Loucy (cell line): ENCODE measurements around the gene SLC35G3.

ENCODE experiments used
- H2AFZ ChIP-seq: fragments of 200-600 bp; sonication (generic); 2 replicates; pipeline ENCODE4 v1.6.0; 2016; ENCODE audit warnings: antibody characterized with exemption, mild to moderate bottlenecking, low read length, moderate library complexity
- H3F3A ChIP-seq: fragments of 200-600 bp; 2 replicates; pipeline ENCODE4 v1.6.0; 2016; ENCODE audit warnings: antibody characterized with exemption, low read depth, mild to moderate bottlenecking
- H3K27me3 ChIP-seq: fragments of 200-600 bp; sonication (generic); 2 replicates; pipeline ENCODE4 v1.6.1; 2014; ENCODE audit warnings: low read length, mild to moderate bottlenecking; ENCODE audit not compliant: insufficient read depth, poor library complexity, severe bottlenecking
- H3K36me3 ChIP-seq: fragments of 200-600 bp; sonication (generic); 2 replicates; pipeline ENCODE4 v1.6.1; 2016; ENCODE audit warnings: low read length; ENCODE audit not compliant: insufficient read depth
- H3K4me1 ChIP-seq: fragments of 200-600 bp; sonication (generic); 2 replicates; pipeline ENCODE4 v1.5.1; 2014; ENCODE audit warnings: low read length, mild to moderate bottlenecking; ENCODE audit not compliant: insufficient read depth, poor library complexity, severe bottlenecking
- H3K4me2 ChIP-seq: fragments of 200-600 bp; sonication (generic); 2 replicates; pipeline ENCODE4 v1.6.0; 2014; ENCODE audit warnings: antibody characterized with exemption, low read length, low read depth, mild to moderate bottlenecking; ENCODE audit not compliant: poor library complexity, severe bottlenecking
- H3K4me3 ChIP-seq: fragments of 200-600 bp; sonication (generic); 2 replicates; pipeline ENCODE4 v1.5.1; 2014; ENCODE audit warnings: low read length, mild to moderate bottlenecking, mixed read lengths; ENCODE audit not compliant: poor library complexity, severe bottlenecking
- H3K79me2 ChIP-seq: fragments of 200-600 bp; sonication (generic); 2 replicates; pipeline ENCODE4 v1.6.1; 2014; ENCODE audit warnings: low read length; ENCODE audit not compliant: insufficient read depth
- H3K9ac ChIP-seq: fragments of 200-600 bp; sonication (generic); 2 replicates; pipeline ENCODE4 v1.6.0; 2014; ENCODE audit warnings: mild to moderate bottlenecking, low read depth, low read length, moderate library complexity; ENCODE audit not compliant: poor library complexity, severe bottlenecking
- H3K9me2 ChIP-seq: fragments of 200-600 bp; sonication (generic); replicated peaks from 2 replicates; pipeline ENCODE4 v1.6.1; 2016; ENCODE audit warnings: low read depth, low read length, mixed read lengths
- H3K9me3 ChIP-seq: fragments of 200-600 bp; sonication (generic); 2 replicates; pipeline ENCODE4 v1.6.1; 2014; ENCODE audit warnings: mild to moderate bottlenecking, antibody characterized with exemption, low read length, low read depth; ENCODE audit not compliant: insufficient read depth
- H4K20me1 ChIP-seq: fragments of 200-600 bp; sonication (generic); 2 replicates; pipeline ENCODE4 v1.6.0; 2014; ENCODE audit warnings: antibody characterized with exemption, low read length, mild to moderate bottlenecking; ENCODE audit not compliant: insufficient read depth, poor library complexity, severe bottlenecking
- EZH2phosphoT487 ChIP-seq: fragments of 200-600 bp; IDR thresholded peaks from 2 replicates; pipeline ENCODE4 v1.6.1; 2018; ENCODE audit warnings: antibody characterized with exemption, mild to moderate bottlenecking, moderate library complexity, borderline replicate concordance
- TF ChIP-seq, protein P1 (sequence below): fragments of 200-600 bp; sonication (generic); conservative IDR thresholded peaks from 2 replicates; pipeline ENCODE4 v1.5.1; 2014; ENCODE audit warnings: mild to moderate bottlenecking, antibody characterized with exemption, low read length

Gene SLC35G3

DNA sequence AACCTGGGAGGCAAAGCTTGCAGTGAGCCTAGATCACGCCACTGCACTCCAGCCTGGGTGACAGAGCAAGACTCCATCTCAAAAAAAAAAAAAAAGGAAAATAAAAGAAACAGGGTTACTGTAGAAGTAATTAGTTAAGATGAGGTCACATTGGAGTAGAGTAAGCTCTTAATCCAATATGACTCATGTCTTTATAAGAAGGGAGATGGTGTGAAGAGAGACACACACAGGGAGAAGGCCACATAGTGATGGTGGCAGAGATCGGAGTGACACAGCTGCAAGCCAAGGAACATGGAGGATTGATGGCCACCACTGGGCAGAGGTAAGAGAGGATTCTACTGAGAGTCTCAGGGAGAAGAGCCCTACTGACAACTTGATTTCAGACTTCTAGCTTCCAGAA is 33.4 kb upstream of the SLC35G3 start:
- H3K4me2 ChIP-seq = no peak overlapping the region
- TF ChIP-seq EZH2phosphoT487 = no peak
- TF ChIP-seq, protein P1, sequence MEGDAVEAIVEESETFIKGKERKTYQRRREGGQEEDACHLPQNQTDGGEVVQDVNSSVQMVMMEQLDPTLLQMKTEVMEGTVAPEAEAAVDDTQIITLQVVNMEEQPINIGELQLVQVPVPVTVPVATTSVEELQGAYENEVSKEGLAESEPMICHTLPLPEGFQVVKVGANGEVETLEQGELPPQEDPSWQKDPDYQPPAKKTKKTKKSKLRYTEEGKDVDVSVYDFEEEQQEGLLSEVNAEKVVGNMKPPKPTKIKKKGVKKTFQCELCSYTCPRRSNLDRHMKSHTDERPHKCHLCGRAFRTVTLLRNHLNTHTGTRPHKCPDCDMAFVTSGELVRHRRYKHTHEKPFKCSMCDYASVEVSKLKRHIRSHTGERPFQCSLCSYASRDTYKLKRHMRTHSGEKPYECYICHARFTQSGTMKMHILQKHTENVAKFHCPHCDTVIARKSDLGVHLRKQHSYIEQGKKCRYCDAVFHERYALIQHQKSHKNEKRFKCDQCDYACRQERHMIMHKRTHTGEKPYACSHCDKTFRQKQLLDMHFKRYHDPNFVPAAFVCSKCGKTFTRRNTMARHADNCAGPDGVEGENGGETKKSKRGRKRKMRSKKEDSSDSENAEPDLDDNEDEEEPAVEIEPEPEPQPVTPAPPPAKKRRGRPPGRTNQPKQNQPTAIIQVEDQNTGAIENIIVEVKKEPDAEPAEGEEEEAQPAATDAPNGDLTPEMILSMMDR = no peak
- no peaks in the 10 kb centered on the region for H3K36me3 ChIP-seq
- no peak overlapping the region for H2AFZ ChIP-seq
- no peaks in the 10 kb centered on the region for H4K20me1 ChIP-seq
- H3K79me2 ChIP-seq = no peaks in the 10 kb centered on the region
- H3K27me3 ChIP-seq = peaks cover 95% of the 10 kb centered on the region
- no peaks in the 10 kb centered on the region for H3K9me3 ChIP-seq
- no peak overlapping the region for H3K4me3 ChIP-seq
- no peak overlapping the region for H3K9ac ChIP-seq
- H3K9me2 ChIP-seq = no peaks in the 10 kb centered on the region
- H3K4me1 ChIP-seq = no peaks in the 10 kb centered on the region
- no peaks in the 10 kb centered on the region for H3F3A ChIP-seq

DNA sequence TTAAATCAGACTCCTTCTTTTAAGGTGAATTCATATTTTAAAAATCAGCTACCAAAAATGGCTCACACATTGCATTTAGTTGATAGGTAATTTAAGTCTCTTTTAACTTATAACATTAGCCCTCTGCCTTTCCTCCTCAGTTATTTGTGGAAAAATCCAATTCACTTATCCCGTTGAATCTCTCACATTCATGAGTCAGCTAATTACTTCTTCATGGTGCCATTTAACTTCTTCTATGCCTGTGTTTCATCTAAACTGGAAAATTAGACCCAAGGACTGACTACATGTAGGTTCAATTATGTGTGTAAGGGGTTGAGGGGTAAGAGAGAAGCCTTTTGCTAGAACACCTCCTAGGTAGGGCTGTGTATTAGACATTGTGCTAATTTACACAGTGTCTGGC is 30.2 kb upstream of the SLC35G3 start:
- Histone ChIP-seq H3K9me2 (no peaks in the 10 kb centered on the region), H3K79me2 (no peaks in the 10 kb centered on the region), H3K4me1 (no peaks in the 10 kb centered on the region), H3K27me3 (peaks cover 99% of the 10 kb centered on the region), H4K20me1 (no peaks in the 10 kb centered on the region), H3K36me3 (no peaks in the 10 kb centered on the region), H3K9me3 (no peaks in the 10 kb centered on the region), H3K4me3 (no peak overlapping the region), H3K4me2 (no peak overlapping the region), H3F3A (no peaks in the 10 kb centered on the region), H2AFZ (no peak overlapping the region), H3K9ac (no peak overlapping the region)
- TF ChIP-seq, protein P1 = no peak
- TF ChIP-seq EZH2phosphoT487 = no peak

DNA sequence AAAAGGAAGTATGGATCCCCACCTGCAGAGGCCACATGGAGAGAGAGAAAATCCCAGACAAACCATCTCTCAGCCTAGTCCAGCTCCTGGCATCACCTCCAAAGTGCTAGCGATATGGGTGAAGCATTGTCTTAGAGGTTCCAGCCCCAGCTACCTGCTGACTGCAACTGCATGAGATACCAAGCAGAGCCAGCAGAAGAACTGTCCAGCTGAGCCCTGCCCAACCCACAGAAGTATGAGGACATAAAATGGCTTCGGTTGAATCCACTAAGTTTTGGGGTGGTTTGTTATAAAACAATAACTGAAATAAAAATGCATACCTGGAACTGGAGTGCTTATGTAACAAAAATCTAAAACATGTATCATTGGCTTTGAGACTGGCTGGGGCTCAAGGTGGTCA is 28.3 kb upstream of the SLC35G3 start:
- no peak overlapping the region for H2AFZ ChIP-seq
- no peaks in the 10 kb centered on the region for H3K79me2 ChIP-seq
- H4K20me1 ChIP-seq = no peaks in the 10 kb centered on the region
- H3K4me2 ChIP-seq = no peak overlapping the region
- H3K9me3 ChIP-seq = no peaks in the 10 kb centered on the region
- H3K4me3 ChIP-seq = no peak overlapping the region
- H3F3A ChIP-seq = no peaks in the 10 kb centered on the region
- no peaks in the 10 kb centered on the region for H3K4me1 ChIP-seq
- H3K9me2 ChIP-seq = no peaks in the 10 kb centered on the region
- TF ChIP-seq EZH2phosphoT487 = no peak
- TF ChIP-seq, protein P1 = no peak
- no peaks in the 10 kb centered on the region for H3K36me3 ChIP-seq
- no peak overlapping the region for H3K9ac ChIP-seq
- peaks cover 99% of the 10 kb centered on the region for H3K27me3 ChIP-seq
